Activated CD8-positive, alpha-beta memory T cell treated with anti-CD3 and anti-CD28 coated beads for 36 hours (primary cell): Measurements from ENCODE around the gene MADD. TPM values are rescaled to one million over a fixed set of nuclear protein-coding genes. Genes with fewer than 3 reads are reported as not detected.

Source experiments
- CTCF ChIA-PET: fragments of 350-600 bp; sonication (Branson Sonifier 250); formaldehyde crosslinking; loops from one replicate; lab custom pipeline; 2021; ENCODE audit warnings: antibody characterized with exemption; lab: Charles Lee
- POLR2A ChIA-PET: fragments of 350-600 bp; sonication (Branson Sonifier 250); formaldehyde crosslinking; loops from one replicate; lab custom pipeline; 2021; ENCODE audit warnings: antibody characterized with exemption; lab: Charles Lee
- total RNA-seq, 2 experiments: library from RNA; stranded (reverse); gene quantifications; one replicate each; pipeline ENCODE4 v1.2.3, GENCODE V29; 2021

The MADD gene
- total RNA-seq, 2 experiments from 2014 or later: 56.1 to 58.1 TPM

DNA sequence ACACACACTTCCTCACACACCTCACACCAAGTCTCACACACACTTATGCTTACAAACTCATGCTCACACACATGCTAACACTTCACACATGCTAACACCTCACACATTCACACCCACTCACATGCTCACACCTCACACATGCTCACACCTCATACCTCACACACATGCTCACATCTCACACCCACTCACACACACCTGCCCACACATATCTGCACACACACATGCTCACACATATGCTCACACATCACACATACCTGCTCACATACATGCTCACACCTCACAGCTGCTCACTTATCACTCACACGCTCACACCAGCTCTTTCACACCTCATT lies 87.0 kb downstream of the MADD start:
- ChIA-PET POLR2A (no interaction called here), CTCF (interaction anchor here (1.0 kb wide), 1 partner anchor 55 kb away, joined by 3 read pairs; no protein-coding TSS in a partner anchor)

DNA sequence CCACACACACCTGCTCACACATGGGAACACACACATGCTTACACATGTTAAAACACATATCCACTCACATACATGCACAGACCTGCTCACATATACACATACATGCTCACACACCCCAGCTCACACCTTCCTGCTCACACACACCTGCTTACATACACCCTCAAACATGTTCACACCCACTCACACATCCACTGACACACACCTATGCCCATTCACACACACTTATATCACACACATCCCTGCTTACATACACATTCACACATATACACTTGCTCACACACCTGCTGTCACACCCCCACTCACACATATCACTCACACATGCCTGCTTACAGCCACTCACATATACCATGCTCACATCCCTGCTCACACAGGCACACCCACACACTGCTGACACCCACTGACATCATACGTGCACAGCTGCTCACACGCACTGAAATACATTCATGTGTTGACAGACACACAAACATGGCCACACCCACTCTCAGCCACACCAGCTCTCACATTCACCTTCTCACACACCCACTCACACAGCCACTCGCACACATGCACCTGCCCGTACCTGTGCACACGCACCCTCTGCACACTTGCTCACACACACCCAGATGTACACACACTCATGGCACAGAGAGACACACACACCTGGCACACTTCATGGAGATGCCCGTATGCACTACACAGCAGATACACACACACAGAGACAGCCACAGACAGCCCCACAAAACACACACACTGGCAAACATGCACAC lies 88.2 kb downstream of the MADD start:
- CTCF ChIA-PET: no interaction called here
- POLR2A ChIA-PET: interaction anchor here (0.7 kb wide), 1 partner anchor 698 kb away, joined by 3 read pairs; no protein-coding TSS in a partner anchor

- CTCF ChIA-PET: no interaction called here
- POLR2A ChIA-PET: interaction anchor here (0.7 kb wide), 1 partner anchor 697 kb away, joined by 3 read pairs; no protein-coding TSS in a partner anchor
These were observed 88.8 kb downstream of the MADD start for GRCh38 chr11:47358731-47359051.

- ChIA-PET CTCF (no interaction called here), POLR2A (interaction anchor here (0.7 kb wide), 1 partner anchor 697 kb away, joined by 3 read pairs; no protein-coding TSS in a partner anchor)
These were observed 89.2 kb downstream of the MADD start for GRCh38 chr11:47359162-47359561.

DNA sequence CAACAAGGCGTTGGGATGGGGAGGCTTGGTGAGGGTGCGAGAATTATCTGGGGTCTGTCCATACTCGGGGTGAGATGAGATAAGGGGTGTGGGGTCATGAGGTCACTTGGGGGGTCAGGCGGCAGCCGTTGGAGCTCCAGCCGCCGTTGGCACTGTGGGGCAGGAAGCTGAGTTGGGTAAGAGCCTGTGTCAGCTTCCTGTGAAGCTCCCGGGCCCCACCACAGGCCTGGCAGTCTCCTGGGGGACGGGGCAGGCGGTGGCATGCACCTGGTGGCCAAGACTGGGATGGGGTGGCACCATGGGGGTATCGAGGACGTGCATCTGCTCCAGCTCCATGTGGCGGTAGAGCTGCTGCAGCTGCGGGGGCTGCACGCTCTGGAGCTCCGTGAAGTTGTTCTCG lies 89.7 kb downstream of the MADD start:
- ChIA-PET POLR2A (no interaction called here), CTCF (no interaction called here)

DNA sequence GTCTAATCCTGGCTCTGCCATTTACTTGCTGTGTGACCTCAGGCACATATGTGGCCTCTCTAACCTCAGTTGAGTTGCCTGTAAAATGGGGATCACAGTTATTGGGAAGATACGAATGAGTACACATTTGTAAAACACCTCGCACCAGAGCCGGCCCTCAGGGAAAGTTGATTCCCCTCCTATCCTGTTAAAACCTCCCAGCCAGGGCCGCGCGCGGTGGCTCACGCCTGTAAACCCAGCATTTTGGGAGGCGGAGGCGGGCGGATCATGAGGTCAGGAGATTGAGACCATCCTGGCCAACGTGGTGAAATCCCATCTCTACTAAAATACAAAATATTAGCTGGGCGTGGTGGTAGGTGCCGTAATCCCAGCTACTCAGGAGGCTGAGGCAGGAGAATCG lies 90.4 kb downstream of the MADD start:
- ChIA-PET CTCF (no interaction called here), POLR2A (no interaction called here)

GRCh38 chr11:47361419-47361818 lies 91.5 kb downstream of the MADD start:
- ChIA-PET CTCF (interaction anchor here (1.4 kb wide), 1 partner anchor 27 kb away, joined by 4 read pairs; no protein-coding TSS in a partner anchor), POLR2A (no interaction called here)

DNA sequence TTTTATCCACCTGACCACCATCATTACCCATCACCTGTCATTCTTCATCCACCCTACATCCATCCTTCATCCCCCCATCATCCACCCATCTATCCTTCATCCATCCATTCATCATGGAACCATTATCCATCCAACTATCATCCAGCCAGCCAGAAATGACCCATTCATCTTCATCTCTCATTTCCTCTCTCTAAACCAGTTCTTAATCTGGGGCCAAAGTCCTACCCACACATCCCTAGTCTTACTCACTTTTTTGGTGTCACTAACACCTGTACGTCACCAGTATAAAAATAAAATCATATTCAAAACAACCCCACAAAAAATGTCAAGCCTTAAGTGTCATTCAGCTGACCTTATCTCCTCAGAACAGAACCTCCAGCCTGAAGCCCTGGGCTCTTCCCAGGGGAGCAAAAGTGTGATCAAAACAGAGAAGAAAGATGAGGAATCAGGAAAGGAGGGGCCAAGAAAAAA lies 96.1 kb downstream of the MADD start:
- CTCF ChIA-PET: no interaction called here

GRCh38 chr11:47369676-47370075 lies 99.7 kb downstream of the MADD start:
- CTCF ChIA-PET: interaction anchor here (0.6 to 1.8 kb wide), 2 partner anchors 42 to 438 kb away, joined by 3 to 5 read pairs; no protein-coding TSS in a partner anchor

More for the DNA sequence above, 96.1 kb downstream of the MADD start:
- POLR2A ChIA-PET: no interaction called here

DNA sequence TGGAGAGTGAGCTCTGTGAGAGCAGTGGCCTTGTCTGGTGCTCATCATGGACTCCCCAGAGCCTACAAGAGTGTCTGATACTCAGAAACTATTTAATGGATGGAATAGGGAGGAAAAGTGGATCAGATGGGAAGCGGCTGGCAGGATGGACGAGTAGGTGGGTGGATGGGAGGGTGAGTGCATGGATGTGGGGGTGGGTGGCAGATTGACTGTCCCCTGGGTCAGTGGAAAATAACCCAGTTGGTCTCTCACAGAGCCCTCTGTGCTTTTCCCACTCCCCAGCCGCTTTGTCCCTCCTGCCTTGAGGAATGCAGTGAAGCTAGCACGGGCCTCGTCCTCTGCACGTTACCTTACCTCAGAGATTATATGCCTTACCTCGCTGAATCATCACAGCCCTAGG lies 102.5 kb downstream of the MADD start:
- CTCF ChIA-PET: interaction anchor here (0.9 to 1.7 kb wide), 6 partner anchors 17 to 101 kb away, joined by 3 to 9 read pairs (median 4); partner anchors contain the start of gene SLC39A13
- POLR2A ChIA-PET: interaction anchor here (0.6 kb wide), 2 partner anchors 194 to 763 kb away, joined by 9 to 10 read pairs; no protein-coding TSS in a partner anchor

More at GRCh38 chr11:47369676-47370075, 99.7 kb downstream of the MADD start:
- POLR2A ChIA-PET: interaction anchor here (1.2 kb wide), 1 partner anchor 30 kb away, joined by 4 read pairs; no protein-coding TSS in a partner anchor

DNA sequence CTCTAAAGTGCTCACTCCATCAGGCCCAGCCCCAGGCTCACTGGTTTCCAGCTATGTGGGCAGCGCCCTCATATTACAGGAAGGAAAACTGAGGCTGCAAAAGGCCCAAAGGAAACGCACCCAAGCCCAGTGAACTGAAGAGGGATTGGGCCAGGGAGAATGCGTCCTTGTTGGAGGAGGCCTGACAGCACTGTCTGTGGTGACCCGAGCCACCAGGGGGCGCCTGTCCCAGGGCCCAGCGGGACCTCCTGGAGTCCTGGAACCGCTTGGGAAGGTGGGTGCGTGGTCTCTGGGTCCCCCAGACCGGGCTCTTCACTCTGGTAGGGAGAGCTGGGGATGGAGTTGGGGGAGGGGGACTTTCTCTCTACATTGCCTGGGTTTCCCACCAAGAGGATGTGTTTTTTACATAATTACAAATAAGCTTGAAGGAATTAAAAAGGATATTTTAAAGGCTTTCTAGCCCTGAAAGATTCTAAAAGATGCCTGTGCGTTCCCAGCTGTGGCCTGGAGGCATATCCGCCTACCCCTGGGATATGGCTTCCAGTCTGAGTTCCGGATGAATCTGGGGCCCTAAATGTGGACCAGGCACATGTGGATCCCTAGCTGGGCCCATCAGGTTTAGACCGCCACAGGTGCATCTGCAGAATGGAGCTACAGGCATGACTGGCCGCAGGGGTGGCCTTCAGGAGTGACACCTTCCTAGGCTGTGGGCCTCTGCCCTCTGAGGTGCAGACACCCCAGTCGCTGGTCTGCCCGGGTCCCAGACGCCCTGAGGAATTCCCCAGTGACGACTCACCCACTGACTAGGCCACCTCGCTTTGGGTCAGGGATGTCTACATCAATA lies 104.2 kb downstream of the MADD start:
- ChIA-PET POLR2A (no interaction called here), CTCF (interaction anchor here (0.5 to 2.2 kb wide), 25 partner anchors 9 to 1297 kb away, joined by 3 to 16 read pairs (median 4); no protein-coding TSS in a partner anchor)

GRCh38 chr11:47374720-47375019 lies 104.7 kb downstream of the MADD start:
- POLR2A ChIA-PET: no interaction called here
- CTCF ChIA-PET: interaction anchor here (0.6 to 2.2 kb wide), 20 partner anchors 8 to 1298 kb away, joined by 3 to 16 read pairs (median 5); no protein-coding TSS in a partner anchor

DNA sequence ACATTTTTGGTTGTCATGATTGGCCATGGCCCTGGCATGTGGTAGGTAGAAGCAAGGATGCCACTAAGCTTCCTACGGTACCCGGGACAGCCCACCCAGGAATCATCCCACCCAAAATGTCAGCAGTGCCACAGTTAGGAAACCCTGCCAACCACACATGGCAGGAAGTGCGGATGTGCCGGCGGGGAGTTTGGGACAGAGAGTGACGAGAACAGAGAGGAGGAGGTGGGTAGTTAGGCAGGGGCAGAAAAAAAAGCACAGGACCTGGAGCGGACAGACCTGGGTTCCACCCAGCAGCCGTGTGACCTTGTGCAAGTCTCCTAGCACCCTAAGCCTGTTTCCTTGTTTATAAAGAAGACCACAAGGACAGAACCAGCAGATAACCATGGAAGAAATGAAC lies 105.1 kb downstream of the MADD start:
- ChIA-PET POLR2A (no interaction called here), CTCF (interaction anchor here (0.9 to 2.2 kb wide), 5 partner anchors 13 to 54 kb away, joined by 3 to 16 read pairs (median 7); no protein-coding TSS in a partner anchor)

GRCh38 chr11:47375546-47376085 lies 105.7 kb downstream of the MADD start:
- CTCF ChIA-PET: interaction anchor here (1.8 to 2.2 kb wide), 2 partner anchors 19 to 30 kb away, joined by 7 to 14 read pairs; no protein-coding TSS in a partner anchor
- POLR2A ChIA-PET: no interaction called here

GRCh38 chr11:47376107-47376524 lies 106.2 kb downstream of the MADD start:
- CTCF ChIA-PET: no interaction called here
- POLR2A ChIA-PET: no interaction called here

- ChIA-PET POLR2A (no interaction called here), CTCF (no interaction called here)
These were observed 106.8 kb downstream of the MADD start for GRCh38 chr11:47376525-47377371.

- POLR2A ChIA-PET: no interaction called here
- CTCF ChIA-PET: no interaction called here
These were observed 107.7 kb downstream of the MADD start for GRCh38 chr11:47377571-47378009.

GRCh38 chr11:47378010-47378835 lies 108.3 kb downstream of the MADD start, which contains the start of gene SPI1:
SPI1 (minus strand) TSS chr11:47378547; CDS start chr11:47378353, 194 bp downstream.
- CTCF ChIA-PET: no interaction called here
- POLR2A ChIA-PET: no interaction called here
